ENCODE measurements around the gene PFKL. TPM values are rescaled to one million over a fixed set of nuclear protein-coding genes. Genes with fewer than 3 reads are reported as not detected.

Gene PFKL
- total RNA-seq, 1 experiment from 2014 or later, result 134 TPM

DNA sequence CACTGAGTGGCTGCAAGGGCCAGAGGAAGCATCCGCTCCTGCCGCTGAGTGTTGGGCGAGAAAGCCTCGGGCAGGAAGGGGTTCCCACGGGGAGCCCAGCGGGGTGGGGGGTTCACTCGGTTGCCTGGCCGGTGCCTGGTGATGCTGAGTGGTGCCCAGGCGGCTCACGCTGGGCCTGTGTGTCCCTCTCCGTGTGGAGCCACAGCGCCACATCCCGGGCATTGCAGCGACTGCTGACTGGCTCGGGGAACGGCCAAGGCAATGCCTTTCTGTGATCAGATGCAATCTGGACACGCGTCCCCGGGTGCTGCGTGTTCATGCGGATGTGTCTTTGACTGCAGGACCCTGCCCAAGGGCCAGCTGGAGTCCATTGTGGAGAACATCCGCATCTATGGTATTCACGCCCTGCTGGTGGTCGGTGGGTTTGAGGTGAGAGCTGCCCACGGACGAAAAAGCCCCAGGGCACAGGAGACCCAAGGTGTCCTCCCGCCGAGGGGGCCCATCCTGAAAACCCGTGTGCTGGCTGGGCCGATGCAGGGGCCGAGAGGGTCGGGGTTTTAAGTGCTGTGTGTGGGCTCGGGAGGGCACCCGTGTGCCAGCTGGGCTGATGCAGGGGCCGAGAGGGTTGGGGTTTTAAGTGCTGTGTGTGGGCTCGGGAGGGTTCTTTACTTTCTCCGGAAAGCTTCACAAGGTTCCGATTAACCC lies 22.9 kb downstream of the PFKL start:
- ChIA-PET POLR2A (no interaction called here), CTCF (interaction anchor here (1.2 kb wide), 1 partner anchor 11 kb away, joined by 5 read pairs; no protein-coding TSS in a partner anchor)
- Mint-ChIP-seq H3K9me3 (no peaks in the 10 kb centered on the region), H3K36me3 (no peaks in the 10 kb centered on the region; the same call in 1 of the 2 replicates), H3K4me3 (no peak overlapping the region), H3K4me1 (no peaks in the 10 kb centered on the region), H3K27me3 (ENCODE audit: low read depth) (no peaks in the 10 kb centered on the region), H3K27ac (no peak overlapping the region)
- DNase-seq (ENCODE audit: low spot score) (no peak), ATAC-seq (no peak)
- TF ChIP-seq, protein P1, sequence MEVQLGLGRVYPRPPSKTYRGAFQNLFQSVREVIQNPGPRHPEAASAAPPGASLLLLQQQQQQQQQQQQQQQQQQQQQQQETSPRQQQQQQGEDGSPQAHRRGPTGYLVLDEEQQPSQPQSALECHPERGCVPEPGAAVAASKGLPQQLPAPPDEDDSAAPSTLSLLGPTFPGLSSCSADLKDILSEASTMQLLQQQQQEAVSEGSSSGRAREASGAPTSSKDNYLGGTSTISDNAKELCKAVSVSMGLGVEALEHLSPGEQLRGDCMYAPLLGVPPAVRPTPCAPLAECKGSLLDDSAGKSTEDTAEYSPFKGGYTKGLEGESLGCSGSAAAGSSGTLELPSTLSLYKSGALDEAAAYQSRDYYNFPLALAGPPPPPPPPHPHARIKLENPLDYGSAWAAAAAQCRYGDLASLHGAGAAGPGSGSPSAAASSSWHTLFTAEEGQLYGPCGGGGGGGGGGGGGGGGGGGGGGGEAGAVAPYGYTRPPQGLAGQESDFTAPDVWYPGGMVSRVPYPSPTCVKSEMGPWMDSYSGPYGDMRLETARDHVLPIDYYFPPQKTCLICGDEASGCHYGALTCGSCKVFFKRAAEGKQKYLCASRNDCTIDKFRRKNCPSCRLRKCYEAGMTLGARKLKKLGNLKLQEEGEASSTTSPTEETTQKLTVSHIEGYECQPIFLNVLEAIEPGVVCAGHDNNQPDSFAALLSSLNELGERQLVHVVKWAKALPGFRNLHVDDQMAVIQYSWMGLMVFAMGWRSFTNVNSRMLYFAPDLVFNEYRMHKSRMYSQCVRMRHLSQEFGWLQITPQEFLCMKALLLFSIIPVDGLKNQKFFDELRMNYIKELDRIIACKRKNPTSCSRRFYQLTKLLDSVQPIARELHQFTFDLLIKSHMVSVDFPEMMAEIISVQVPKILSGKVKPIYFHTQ (CRISPR knock-in tag; IDR thresholded peaks at IDR 0.05), result no peak

DNA sequence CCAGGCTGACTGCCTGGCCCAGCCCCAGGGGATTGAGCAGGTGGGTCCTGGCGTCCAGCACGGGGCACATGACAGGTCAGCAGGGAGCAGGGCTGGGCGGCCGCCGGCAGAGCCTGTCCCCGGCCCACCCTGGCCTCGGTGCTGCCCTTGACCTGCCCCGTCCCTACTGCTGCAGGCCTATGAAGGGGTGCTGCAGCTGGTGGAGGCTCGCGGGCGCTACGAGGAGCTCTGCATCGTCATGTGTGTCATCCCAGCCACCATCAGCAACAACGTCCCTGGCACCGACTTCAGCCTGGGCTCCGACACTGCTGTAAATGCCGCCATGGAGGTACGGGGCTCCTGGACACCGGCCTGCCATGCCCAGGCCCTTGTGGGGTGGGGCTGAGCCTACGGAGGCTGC lies 23.7 kb downstream of the PFKL start:
- no peak for ATAC-seq
- Mint-ChIP-seq H3K36me3 (no peaks in the 10 kb centered on the region; the same call in 1 of the 2 replicates), H3K4me3 (no peak overlapping the region), H3K9me3 (no peaks in the 10 kb centered on the region), H3K27ac (no peak overlapping the region), H3K4me1 (no peaks in the 10 kb centered on the region), H3K27me3 (ENCODE audit: low read depth) (no peaks in the 10 kb centered on the region)
- TF ChIP-seq, protein P2, sequence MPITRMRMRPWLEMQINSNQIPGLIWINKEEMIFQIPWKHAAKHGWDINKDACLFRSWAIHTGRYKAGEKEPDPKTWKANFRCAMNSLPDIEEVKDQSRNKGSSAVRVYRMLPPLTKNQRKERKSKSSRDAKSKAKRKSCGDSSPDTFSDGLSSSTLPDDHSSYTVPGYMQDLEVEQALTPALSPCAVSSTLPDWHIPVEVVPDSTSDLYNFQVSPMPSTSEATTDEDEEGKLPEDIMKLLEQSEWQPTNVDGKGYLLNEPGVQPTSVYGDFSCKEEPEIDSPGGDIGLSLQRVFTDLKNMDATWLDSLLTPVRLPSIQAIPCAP (CRISPR knock-in tag; IDR thresholded peaks at IDR 0.05), result no peak
- TF ChIP-seq TEAD1 (CRISPR knock-in tag; IDR thresholded peaks at IDR 0.05) (no peak), GRHL2 (CRISPR knock-in tag; IDR thresholded peaks at IDR 0.05; ENCODE audit: insufficient replicate concordance, severe bottlenecking) (no peak), TCF7 (CRISPR knock-in tag; IDR thresholded peaks at IDR 0.05; ENCODE audit: low read depth) (no peak), FOXJ3 (CRISPR knock-in tag; IDR thresholded peaks at IDR 0.05; ENCODE audit: borderline replicate concordance) (no peak), SMAD4 (CRISPR knock-in tag; IDR thresholded peaks at IDR 0.05) (no peak), NR2C2 (CRISPR knock-in tag; IDR thresholded peaks at IDR 0.05) (no peak)
- TF ChIP-seq, protein P3, sequence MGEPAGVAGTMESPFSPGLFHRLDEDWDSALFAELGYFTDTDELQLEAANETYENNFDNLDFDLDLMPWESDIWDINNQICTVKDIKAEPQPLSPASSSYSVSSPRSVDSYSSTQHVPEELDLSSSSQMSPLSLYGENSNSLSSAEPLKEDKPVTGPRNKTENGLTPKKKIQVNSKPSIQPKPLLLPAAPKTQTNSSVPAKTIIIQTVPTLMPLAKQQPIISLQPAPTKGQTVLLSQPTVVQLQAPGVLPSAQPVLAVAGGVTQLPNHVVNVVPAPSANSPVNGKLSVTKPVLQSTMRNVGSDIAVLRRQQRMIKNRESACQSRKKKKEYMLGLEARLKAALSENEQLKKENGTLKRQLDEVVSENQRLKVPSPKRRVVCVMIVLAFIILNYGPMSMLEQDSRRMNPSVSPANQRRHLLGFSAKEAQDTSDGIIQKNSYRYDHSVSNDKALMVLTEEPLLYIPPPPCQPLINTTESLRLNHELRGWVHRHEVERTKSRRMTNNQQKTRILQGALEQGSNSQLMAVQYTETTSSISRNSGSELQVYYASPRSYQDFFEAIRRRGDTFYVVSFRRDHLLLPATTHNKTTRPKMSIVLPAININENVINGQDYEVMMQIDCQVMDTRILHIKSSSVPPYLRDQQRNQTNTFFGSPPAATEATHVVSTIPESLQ (CRISPR knock-in tag; IDR thresholded peaks at IDR 0.05), result no peak
- TF ChIP-seq, protein P4, sequence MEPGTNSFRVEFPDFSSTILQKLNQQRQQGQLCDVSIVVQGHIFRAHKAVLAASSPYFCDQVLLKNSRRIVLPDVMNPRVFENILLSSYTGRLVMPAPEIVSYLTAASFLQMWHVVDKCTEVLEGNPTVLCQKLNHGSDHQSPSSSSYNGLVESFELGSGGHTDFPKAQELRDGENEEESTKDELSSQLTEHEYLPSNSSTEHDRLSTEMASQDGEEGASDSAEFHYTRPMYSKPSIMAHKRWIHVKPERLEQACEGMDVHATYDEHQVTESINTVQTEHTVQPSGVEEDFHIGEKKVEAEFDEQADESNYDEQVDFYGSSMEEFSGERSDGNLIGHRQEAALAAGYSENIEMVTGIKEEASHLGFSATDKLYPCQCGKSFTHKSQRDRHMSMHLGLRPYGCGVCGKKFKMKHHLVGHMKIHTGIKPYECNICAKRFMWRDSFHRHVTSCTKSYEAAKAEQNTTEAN (CRISPR knock-in tag; IDR thresholded peaks at IDR 0.05), result no peak
- POLR2A ChIA-PET, result no interaction called here
- CTCF ChIA-PET, result no interaction called here
- DNase-seq (ENCODE audit: low spot score), result no peak

DNA sequence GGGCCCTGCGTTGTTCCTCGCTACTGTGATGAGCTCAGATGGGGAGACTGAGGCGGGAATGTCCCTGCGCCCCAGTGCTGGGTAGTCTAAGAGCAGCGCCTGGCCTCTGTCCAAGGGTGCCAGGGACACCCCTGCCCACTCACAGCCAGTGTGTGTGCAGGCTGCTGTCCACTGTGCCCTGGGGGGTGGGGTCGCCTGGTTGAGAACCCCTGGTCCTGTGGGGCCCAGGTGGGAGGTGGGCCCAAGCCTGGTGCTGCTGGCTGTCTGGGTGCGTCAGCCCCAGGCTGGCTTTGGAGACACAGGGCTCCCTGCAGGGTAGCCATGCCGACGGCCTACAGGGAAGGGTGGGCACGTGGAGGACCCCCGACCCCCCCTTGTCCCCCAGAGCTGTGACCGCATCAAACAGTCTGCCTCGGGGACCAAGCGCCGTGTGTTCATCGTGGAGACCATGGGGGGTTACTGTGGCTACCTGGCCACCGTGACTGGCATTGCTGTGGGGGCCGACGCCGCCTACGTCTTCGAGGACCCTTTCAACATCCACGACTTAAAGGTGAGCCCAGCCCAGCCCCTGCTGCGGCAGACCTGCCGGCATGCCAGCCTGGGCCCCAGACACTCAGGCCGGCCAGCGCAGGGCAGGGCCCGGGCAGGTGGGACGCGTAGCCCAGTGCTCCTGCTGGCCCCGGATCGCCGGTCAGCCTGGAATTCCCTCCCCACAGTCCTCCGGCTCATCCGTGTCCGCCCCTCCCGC lies 24.4 kb downstream of the PFKL start:
- H3K27me3 Mint-ChIP-seq (ENCODE audit: low read depth), result no peaks in the 10 kb centered on the region
- DNase-seq (ENCODE audit: low spot score) (no peak), ATAC-seq (no peak)
- no peaks in the 10 kb centered on the region for H3K4me1 Mint-ChIP-seq
- H3K27ac Mint-ChIP-seq, result no peak overlapping the region
- no peaks in the 10 kb centered on the region for H3K9me3 Mint-ChIP-seq
- no peaks in the 10 kb centered on the region; the same call in 1 of the 2 replicates for H3K36me3 Mint-ChIP-seq
- ChIA-PET POLR2A (no interaction called here), CTCF (no interaction called here)
- H3K4me3 Mint-ChIP-seq, result no peak overlapping the region
- TF ChIP-seq, protein P3 (CRISPR knock-in tag; IDR thresholded peaks at IDR 0.05), result no peak
- TF ChIP-seq FOXK1 (CRISPR knock-in tag; IDR thresholded peaks at IDR 0.05), result no peak
- TF ChIP-seq, protein P5, sequence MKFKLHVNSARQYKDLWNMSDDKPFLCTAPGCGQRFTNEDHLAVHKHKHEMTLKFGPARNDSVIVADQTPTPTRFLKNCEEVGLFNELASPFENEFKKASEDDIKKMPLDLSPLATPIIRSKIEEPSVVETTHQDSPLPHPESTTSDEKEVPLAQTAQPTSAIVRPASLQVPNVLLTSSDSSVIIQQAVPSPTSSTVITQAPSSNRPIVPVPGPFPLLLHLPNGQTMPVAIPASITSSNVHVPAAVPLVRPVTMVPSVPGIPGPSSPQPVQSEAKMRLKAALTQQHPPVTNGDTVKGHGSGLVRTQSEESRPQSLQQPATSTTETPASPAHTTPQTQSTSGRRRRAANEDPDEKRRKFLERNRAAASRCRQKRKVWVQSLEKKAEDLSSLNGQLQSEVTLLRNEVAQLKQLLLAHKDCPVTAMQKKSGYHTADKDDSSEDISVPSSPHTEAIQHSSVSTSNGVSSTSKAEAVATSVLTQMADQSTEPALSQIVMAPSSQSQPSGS (CRISPR knock-in tag; IDR thresholded peaks at IDR 0.05; ENCODE audit: borderline replicate concordance, low read depth), result no peak
- no peak for TF ChIP-seq SP1 (CRISPR knock-in tag; conservative IDR thresholded peaks at IDR 0.05)
- TF ChIP-seq ZNF232 (CRISPR knock-in tag; IDR thresholded peaks at IDR 0.05), result no peak
- TF ChIP-seq PRRX2 (CRISPR knock-in tag; IDR thresholded peaks at IDR 0.05), result no peak

Data from WTC11 (cell line).